Globus pallidus (tissue), 1 donor: ENCODE results near the gene EHBP1.
"Not testable (repeated sequence)": the region's sequence is repeated elsewhere in the genome, so short reads cannot be mapped to it uniquely, and the experiment has no call there.

ENCODE experiments used
- DNase-seq: peaks from one replicate; pipeline ENCODE4 v3.0.0-alpha.2; 2015; ENCODE audit warnings: low spot score

The EHBP1 gene

DNA sequence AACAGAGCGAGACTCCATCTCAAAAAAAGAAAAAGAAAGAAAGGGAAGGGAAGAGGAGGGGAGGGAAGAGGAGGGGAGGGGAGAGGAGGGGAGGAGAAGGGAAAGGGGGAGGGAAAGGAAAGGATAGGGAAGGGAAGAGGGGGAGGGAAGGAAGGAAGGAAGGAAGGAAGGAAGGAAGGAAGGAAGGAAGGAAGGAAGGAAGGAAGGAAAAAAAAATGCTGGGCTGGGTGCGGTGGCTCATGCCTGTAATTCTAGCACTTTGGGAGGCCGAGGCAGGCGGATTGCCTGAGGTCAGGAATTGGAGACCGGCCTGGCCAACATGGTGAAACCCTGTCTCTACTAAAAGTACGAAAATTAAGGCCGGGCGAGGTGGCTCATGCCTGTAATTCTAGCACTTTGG lies 314.2 kb downstream of the EHBP1 start:
- DNase-seq: not testable (repeated sequence)

GRCh38 chr2:63023444-63023843 lies 317.9 kb downstream of the EHBP1 start:
- DNase-seq: no peak

DNA sequence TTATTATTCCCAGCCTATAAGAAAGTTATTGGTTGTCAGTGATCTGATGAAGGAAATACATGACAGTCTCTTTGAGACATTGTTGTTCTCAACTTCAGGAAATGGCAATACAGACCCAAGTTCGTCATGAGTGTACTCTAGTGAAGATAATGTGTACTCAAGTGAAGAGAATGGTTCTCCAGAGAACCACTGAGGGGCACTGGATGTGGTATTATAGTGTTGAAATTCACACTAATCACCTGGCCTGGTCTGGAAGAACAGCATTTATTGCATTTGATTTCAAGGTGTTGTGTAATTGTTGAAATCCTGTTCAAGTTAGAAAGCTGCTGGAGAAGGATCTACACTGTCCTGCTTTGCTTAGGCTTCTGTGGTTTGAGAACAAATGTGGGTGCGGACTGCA lies 321.7 kb downstream of the EHBP1 start:
- DNase-seq: no peak

- DNase-seq: no peak
These were observed 323.5 kb downstream of the EHBP1 start for GRCh38 chr2:63029058-63029457.

DNA sequence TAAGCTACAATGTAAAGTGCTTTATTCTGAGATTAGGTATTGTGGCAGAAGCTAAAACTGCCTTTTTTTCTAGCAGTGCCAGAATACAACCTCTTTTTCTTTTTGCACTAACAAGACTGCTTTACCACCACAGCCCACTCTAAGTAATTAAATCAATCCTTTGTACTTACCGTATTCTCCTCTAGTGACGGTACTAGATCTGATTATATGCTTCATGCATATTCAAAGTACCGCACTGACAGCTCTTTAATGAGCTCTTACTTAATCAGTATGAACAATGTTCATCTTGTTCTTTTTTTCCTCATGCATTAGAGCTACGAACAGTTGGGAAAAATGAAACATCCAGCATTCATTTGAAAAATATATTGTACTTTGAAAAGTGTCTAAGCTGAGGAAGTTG lies 329.0 kb downstream of the EHBP1 start:
- DNase-seq: no peak

DNA sequence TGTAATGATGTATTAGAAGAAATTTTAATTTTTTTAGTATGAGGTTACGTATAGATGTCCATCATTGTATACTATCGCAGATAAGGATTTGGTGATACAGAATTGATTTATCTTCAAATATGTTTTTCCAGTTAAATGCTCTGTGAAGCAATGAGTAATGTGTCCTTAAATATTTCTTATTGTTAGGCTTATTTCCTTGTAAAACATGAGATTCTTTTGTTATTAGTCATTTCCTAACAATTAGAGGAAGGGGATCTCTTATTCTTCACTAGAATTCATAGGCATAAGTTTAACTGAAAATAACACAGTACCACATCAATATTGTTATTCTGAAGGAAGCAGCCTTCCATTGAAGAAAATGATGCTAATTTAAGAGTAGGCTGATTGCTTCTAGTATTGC lies 329.7 kb downstream of the EHBP1 start:
- no peak for DNase-seq

DNA sequence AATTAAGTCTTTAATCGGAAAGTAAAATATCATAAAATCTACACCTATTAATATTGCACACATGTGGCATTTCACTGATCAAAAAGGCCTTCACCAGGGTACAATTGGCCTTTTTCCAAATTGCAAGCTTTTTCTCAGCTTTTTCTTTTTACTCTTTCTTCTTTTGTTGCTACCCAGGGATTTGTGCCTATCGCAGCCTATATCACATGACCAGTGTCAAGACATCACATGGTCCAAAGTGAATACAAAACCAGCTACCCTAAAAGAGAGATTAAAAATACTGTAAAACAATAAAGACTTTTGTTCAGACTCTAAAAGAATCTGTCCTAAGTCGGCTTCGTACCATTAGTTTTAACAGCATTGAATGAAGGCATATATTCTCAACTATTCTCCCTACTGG lies 330.1 kb downstream of the EHBP1 start:
- DNase-seq: no peak

- no peak for DNase-seq
These were observed 332.5 kb downstream of the EHBP1 start for GRCh38 chr2:63038034-63038433.

DNA sequence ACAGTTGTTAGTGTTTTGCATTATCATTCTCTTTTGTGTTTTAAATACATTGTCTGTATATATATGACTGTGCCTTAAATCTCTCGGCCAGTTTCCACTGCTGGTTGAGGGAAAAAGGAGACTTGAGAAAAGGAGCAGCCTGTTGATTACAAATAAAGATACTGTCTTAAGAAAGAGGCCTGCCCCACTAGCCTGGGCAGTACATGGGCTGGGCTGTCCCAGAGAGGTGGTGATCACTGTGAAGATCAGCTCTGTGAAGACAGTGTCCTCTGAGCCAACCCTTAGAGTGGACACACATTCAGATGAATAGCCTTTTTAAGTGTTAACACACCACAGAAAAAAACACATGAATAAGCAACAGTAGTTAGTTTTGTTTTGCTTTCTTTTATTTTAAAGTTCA lies 335.1 kb downstream of the EHBP1 start:
- no peak for DNase-seq

- DNase-seq: no peak
These were observed 336.1 kb downstream of the EHBP1 start for GRCh38 chr2:63041592-63041991.

DNA sequence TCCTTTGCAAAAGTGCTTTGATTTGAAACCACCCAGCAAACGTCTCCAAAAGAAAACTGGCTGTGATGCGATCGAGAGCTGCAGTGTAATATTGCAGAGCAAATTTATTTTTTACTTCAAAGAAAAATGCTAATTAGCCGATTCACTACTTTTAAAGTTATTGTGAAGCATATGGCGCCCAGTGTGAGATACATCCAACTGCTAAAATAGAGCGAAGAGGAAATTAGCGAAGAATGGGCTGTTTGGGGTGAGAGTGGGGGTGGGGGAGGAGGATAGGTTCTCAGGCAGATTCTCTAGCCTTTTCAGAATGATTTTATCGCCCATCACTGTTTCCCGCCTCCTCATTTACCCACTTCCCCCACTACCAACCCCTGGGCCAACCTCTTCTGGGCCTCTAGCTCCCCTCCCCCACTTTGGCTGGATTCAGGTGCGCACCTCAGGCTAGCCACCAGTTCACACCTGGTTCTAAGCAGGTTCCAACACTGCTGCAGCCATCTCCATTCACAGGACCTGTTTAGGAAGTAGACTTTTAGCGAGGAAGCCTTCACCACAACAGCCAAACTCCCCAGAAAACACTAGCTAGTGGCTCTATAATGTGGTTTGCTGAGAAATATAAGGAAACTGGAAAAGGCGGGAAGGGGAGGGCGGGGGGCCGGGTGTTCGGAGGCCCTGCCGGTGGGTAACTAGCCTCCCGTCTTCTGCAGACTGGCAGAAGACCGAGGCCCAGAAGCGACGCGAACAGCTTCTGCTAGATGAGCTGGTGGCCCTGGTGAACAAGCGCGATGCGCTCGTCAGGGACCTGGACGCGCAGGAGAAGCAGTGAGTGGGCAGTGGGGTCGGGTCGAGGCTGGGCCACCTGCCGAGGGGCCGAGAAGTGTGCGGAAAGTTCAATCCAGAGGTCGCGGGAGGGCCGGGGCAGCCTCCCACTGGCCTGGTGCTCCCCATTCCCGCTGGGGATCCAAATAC lies 339.1 kb downstream of the EHBP1 start:
- DNase-seq: no peak

DNA sequence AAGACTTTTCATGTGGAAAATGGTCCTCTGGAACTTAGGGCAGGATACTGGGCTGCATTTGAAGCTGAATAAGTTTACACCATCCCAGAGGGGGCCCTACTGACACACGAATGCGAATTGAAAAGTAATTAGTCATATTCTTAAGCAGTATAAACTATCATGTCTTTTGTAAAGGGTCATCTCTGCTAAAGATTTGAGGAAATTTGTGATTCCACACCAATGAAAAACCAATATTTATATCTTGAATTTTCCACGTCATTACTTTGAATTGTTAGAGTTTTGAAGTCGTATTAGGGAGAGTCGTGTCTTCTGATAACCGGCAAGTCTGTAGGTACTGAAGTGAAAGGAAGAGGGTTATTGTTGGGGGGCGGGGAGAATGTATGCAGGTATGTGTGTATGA lies 341.0 kb downstream of the EHBP1 start:
- DNase-seq: no peak

DNA sequence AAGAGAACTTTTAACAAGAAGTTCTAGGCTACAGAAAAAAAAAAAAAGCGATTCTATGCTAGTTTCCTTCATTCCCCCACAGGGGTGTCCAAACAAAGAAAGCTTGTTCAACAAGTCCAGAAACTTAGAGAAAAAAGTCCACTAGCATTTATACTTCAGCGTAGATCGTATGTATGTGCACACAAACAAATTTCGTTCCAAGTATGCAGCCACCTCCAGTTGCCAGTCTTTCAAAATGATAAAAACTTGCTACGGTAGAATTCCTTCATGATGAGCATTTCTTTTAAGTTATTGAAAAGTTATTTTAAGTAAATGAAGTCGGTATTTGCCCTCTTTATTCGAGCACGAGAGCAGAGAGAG lies 341.4 kb downstream of the EHBP1 start:
- no peak for DNase-seq

- DNase-seq: no peak
These were observed 342.1 kb downstream of the EHBP1 start for GRCh38 chr2:63047321-63048279.

DNA sequence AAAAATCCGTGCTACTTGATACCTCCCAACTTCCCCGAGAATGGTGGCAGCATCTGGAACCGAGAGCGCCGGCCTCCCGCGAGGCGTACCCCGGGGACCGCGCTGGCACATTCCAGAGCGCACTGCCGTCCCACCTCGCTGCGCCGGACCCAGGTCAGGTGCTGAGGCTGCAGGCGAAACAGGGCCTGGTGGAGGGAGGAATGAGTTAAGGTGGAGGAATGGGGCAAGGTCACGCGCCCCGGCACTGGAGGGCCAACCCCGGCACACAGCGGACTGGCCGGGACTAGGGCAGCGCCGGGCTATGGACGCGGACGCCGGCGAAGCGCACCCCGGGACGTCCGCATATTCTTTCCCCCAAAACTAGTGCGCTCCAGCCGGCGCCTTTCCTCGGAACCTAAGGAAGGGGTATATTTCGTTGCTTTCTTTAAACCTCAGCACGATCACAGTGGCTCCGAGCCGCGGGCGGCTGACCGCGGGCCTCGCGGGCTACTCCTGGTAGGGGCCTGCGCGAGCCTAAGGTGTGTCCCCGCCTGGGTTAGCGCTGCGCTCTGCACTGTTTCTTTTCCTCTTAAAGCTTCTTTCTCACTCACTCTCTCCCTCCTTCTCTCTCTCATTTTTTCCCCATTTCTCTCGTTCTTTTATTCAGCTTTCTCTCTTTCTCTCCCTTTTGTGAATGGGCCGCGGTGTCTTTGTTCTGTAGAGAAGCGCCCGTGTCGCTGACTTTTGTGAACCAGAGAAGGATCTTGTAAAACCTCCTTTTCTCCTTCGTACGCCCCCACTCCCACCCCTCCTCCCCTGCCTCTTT lies 343.1 kb downstream of the EHBP1 start:
- no peak for DNase-seq

DNA sequence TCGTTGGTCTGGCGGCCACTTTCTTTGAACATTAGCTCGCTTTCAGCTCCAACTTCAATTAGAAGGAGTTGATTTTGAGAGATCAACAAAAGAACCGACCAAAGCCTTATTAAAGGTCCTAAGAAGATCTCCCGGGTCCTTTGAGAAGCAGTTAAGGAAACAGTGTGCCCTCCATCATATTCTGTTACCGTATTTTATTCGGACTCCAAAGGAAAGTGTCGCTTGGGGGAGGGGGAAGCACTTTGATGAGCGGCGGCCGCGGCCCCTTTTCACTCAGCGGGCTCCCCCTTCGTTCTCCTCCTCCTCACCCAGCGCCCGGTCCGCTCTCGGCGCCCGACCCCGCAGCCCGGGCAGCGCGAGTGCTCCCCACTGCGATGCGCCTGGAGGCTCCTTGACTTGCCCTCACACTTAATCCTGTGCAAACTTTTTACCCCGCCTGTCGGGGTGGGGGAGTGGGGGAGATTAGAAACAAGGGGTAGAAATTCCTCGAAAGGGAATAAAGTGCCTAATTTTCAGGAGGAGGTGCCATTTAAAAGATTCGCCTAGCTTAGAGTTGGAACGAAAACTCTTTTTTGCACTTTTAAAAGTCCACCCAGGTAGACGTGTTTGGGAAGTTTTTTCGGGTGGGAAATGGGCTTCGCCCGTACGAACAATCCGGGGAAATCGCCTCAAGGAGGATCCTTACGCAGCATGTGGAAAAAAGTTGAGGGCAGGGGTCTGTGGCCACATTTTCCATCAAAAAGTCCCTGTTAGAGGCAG lies 343.9 kb downstream of the EHBP1 start:
- no peak for DNase-seq

DNA sequence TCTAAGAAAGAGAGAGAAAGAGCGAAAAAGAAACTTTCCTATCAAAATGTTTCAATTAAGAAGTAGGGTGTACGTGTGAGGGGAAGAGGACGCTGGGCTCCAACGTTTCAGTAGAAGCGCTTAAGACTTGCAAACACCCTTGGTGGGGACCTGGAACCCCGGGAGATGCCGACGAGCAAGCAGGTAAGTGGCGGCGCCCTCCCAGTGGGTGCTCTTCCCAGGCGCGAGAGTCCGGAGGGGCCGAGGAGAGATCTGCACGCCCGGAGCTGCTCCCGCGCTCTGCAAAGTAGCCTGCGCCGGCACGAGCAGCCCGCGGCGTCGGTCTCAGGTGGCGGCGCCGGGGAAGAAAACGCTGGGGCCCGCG lies 344.4 kb downstream of the EHBP1 start:
- DNase-seq: no peak

DNA sequence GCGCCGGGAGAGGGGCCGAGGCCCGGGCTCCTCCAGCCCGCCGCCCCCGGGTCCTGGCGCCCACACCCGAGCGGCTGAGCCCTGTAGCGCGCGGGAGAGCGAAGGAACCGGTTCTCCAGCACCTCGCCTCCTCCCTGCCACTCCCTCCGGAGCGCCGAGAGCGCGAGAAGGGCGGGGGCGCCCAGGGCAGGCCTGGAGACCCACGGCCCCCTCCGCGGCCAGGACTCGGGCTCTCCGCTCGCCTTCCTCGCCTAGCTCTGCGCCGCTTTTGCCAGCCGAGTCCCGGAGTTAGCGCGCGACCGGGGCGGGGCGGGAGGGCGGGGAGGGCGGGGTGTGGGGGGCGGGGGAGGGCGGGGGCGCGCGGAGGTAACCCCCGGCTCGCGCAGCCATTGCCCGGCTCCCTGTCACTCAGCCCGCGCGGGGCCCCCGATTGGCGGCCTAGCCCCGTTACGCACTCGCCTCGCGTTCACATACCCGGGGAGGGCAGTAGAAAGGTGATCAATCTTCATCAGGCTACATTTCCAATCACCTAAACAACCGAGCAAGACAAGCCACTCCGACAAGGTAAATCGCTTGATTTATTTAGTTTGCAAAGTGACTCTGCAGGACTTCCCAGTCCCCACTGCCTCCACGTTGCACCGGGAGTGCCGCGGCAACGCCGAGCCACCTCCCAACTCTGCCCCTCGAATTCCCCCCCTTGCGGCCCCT lies 345.0 kb downstream of the EHBP1 start, which contains the start of gene OTX1:
Gene OTX1 (plus strand): TSS at position 497 of the 708 bp plus-strand sequence. CDS start 2,161 bp downstream, outside the sequence.
- DNase-seq: peak; percentile 52

GRCh38 chr2:63051042-63051794 lies 345.7 kb downstream of the EHBP1 start:
- no peak for DNase-seq
